H9 (cell line): ENCODE measurements around the gene GLP2R. TPM values are rescaled to one million over a fixed set of nuclear protein-coding genes. Genes with fewer than 3 reads are reported as not detected.

ENCODE experiments used
- DNase-seq: peaks from one replicate; pipeline ENCODE4 v3.0.0-alpha.2; 2017
- H2AFZ ChIP-seq: one replicate; pipeline ENCODE4 v1.6.1; 2013; ENCODE audit warnings: mild to moderate bottlenecking, low read length, control low read depth, moderate library complexity
- H2AK5ac ChIP-seq: 2 replicates; pipeline ENCODE4 v1.6.1; 2013; ENCODE audit warnings: low read length, control low read depth, mixed read lengths; ENCODE audit not compliant: insufficient read length
- H2BK120ac ChIP-seq: one replicate; pipeline ENCODE4 v1.6.1; 2013; ENCODE audit warnings: low read depth, mild to moderate bottlenecking, low read length, control low read depth, inconsistent platforms; ENCODE audit not compliant: poor library complexity, severe bottlenecking
- H2BK12ac ChIP-seq: 2 replicates; pipeline ENCODE4 v1.6.1; 2013; ENCODE audit warnings: low read length, control low read depth, mixed read lengths, low read depth; ENCODE audit not compliant: insufficient read length
- H2BK15ac ChIP-seq: 2 replicates; pipeline ENCODE4 v1.6.1; 2013; ENCODE audit warnings: low read depth, low read length, control low read depth
- H2BK20ac ChIP-seq: one replicate; pipeline ENCODE4 v1.6.1; 2013; ENCODE audit warnings: low read depth, mild to moderate bottlenecking, low read length, control low read depth, inconsistent platforms; ENCODE audit not compliant: poor library complexity, severe bottlenecking
- H2BK5ac ChIP-seq: 2 replicates; pipeline ENCODE4 v1.6.1; 2013; ENCODE audit warnings: low read length, control low read depth, mixed read lengths; ENCODE audit not compliant: insufficient read length
- H3K14ac ChIP-seq: 2 replicates; pipeline ENCODE4 v1.6.1; 2013; ENCODE audit warnings: low read length, control low read depth; ENCODE audit not compliant: insufficient read depth
- H3K18ac ChIP-seq: 2 replicates; pipeline ENCODE4 v1.6.1; 2013; ENCODE audit warnings: low read depth, mild to moderate bottlenecking, mixed read lengths, low read length, control low read depth; ENCODE audit not compliant: insufficient read length
- H3K23ac ChIP-seq: 2 replicates; pipeline ENCODE4 v1.6.1; 2013; ENCODE audit warnings: low read length, control low read depth, mixed read lengths, low read depth; ENCODE audit not compliant: insufficient read length
- H3K23me2 ChIP-seq: 2 replicates; pipeline ENCODE4 v1.6.1; 2013; ENCODE audit warnings: low read depth, mild to moderate bottlenecking, mixed read lengths, low read length, control low read depth; ENCODE audit not compliant: insufficient read length, poor library complexity, severe bottlenecking
- H3K27ac ChIP-seq: 2 replicates; pipeline ENCODE4 v1.5.1; 2013; ENCODE audit warnings: low read length, control low read depth, mixed read lengths, low read depth; ENCODE audit not compliant: insufficient read length
- H3K27me3 ChIP-seq: 2 replicates; pipeline ENCODE4 v1.6.1; 2013; ENCODE audit warnings: low read length, control low read depth, inconsistent platforms; ENCODE audit not compliant: insufficient read depth
- H3K4ac ChIP-seq: 2 replicates; pipeline ENCODE4 v1.6.1; 2013; ENCODE audit warnings: low read depth, mild to moderate bottlenecking, control low read depth, inconsistent platforms, low read length, moderate library complexity
- H3K4me1 ChIP-seq: 2 replicates; pipeline ENCODE4 v1.6.1; 2013; ENCODE audit warnings: low read length, control low read depth, inconsistent platforms; ENCODE audit not compliant: insufficient read depth
- H3K4me2 ChIP-seq: 2 replicates; pipeline ENCODE4 v1.6.1; 2013; ENCODE audit warnings: low read length, control low read depth, mixed read lengths; ENCODE audit not compliant: insufficient read length, insufficient read depth
- H3K56ac ChIP-seq: 2 replicates; pipeline ENCODE4 v1.6.1; 2013; ENCODE audit warnings: low read depth, mild to moderate bottlenecking, mixed read lengths, low read length, control low read depth; ENCODE audit not compliant: insufficient read length
- H3K79me1 ChIP-seq: 2 replicates; pipeline ENCODE4 v1.6.1; 2013; ENCODE audit warnings: low read depth, mild to moderate bottlenecking, moderate library complexity, low read length, control low read depth, inconsistent platforms; ENCODE audit not compliant: insufficient read depth, poor library complexity, severe bottlenecking
- H3K79me2 ChIP-seq: 2 replicates; pipeline ENCODE4 v1.6.1; 2013; ENCODE audit warnings: low read length, control low read depth, inconsistent platforms; ENCODE audit not compliant: insufficient read depth
- H3K9ac ChIP-seq: 2 replicates; pipeline ENCODE4 v1.6.1; 2013; ENCODE audit warnings: low read length, control low read depth, mixed read lengths; ENCODE audit not compliant: insufficient read length; ENCODE audit errors: extremely low read depth
- H3K9me3 ChIP-seq: one replicate; pipeline ENCODE4 v1.6.1; 2013; ENCODE audit warnings: low read depth, low read length, inconsistent platforms; ENCODE audit not compliant: control insufficient read depth
- H3T11ph ChIP-seq: one replicate; pipeline ENCODE4 v1.6.1; 2013; ENCODE audit warnings: mild to moderate bottlenecking, low read length, control low read depth, inconsistent platforms
- H4K20me1 ChIP-seq: one replicate; pipeline ENCODE4 v1.6.1; 2013; ENCODE audit not compliant: control insufficient read depth, insufficient read length, insufficient read depth
- H4K5ac ChIP-seq: 2 replicates; pipeline ENCODE4 v1.6.1; 2013; ENCODE audit warnings: low read depth, mild to moderate bottlenecking, mixed read lengths, low read length, control low read depth; ENCODE audit not compliant: insufficient read length
- H4K8ac ChIP-seq: replicated peaks from 2 replicates; pipeline ENCODE4 v1.6.1; 2013; ENCODE audit warnings: low read length, control low read depth, mixed read lengths, low read depth; ENCODE audit not compliant: insufficient read length
- H4K91ac ChIP-seq: 2 replicates; pipeline ENCODE4 v1.6.1; 2013; ENCODE audit warnings: low read depth, mild to moderate bottlenecking, moderate library complexity, mixed read lengths, low read length, control low read depth; ENCODE audit not compliant: insufficient read length
- H3K27ac Mint-ChIP-seq, 3 experiments: 2 replicates in 2 of 3; 3 replicates in 1 of 3; pipeline ENCODE4 v1.8.0; 2020 to 2021; ENCODE audit warnings: mixed read lengths in 3 of 3, mild to moderate bottlenecking in 1 of 3, moderate library complexity in 1 of 3
- H3K27me3 Mint-ChIP-seq: 2 replicates; pipeline ENCODE4 v1.8.0; 2021; ENCODE audit warnings: low read depth, mild to moderate bottlenecking, moderate library complexity, mixed read lengths
- H3K36me3 Mint-ChIP-seq, 3 experiments: 2 replicates in 2 of 3; 3 replicates in 1 of 3; pipeline ENCODE4 v1.8.0; 2020 to 2021; ENCODE audit warnings: low read depth in 3 of 3, mixed read lengths in 3 of 3; ENCODE audit not compliant: insufficient read depth in 1 of 3
- H3K4me1 Mint-ChIP-seq, 2 experiments: 2 replicates each; pipeline ENCODE4 v1.8.0; 2020; ENCODE audit warnings: mixed read lengths in 2 of 2
- H3K4me3 Mint-ChIP-seq, 2 experiments: 2 replicates in 1 of 2; 3 replicates in 1 of 2; pipeline ENCODE4 v1.8.0; 2020 to 2021; ENCODE audit warnings: mild to moderate bottlenecking in 2 of 2, mixed read lengths in 2 of 2, moderate library complexity in 1 of 2
- H3K9me3 Mint-ChIP-seq, 2 experiments: 2 replicates in 1 of 2; 3 replicates in 1 of 2; pipeline ENCODE4 v1.8.0; 2020; ENCODE audit warnings: mild to moderate bottlenecking in 2 of 2, mixed read lengths in 2 of 2, moderate library complexity in 1 of 2
- CTCF ChIP-seq: fragments of 200-600 bp; sonication (generic); conservative IDR thresholded peaks from 3 replicates; pipeline ENCODE4 v1.8.0; 2021; ENCODE audit warnings: antibody characterized with exemption, mild to moderate bottlenecking
- WGBS: extraction: QIAGEN DNeasy Blood & Tissue Kit; methylation state at CpG from one replicate; pipeline ENCODE4 v1.1.7; 2013; ENCODE audit warnings: missing lambda C conversion rate, low lambda C conversion rate, mixed read lengths; ENCODE audit not compliant: insufficient read length; ENCODE audit errors: extremely low coverage; 5-methylcytosine and 5-hydroxymethylcytosine counted together
- total RNA-seq: library from RNA; stranded (reverse); gene quantifications from 2 replicates; pipeline ENCODE4 v1.2.1, GENCODE V29; 2021

The GLP2R gene
- total RNA-seq, 1 experiment from 2014 or later = not detected

GRCh38 chr17:9820448-9820847, 5.3 kb upstream of the GLP2R start:
- Histone ChIP-seq H2BK5ac (no peak overlapping the region), H3K14ac (no peak overlapping the region), H3K9me3 (no peaks in the 10 kb centered on the region), H4K8ac (no peak overlapping the region), H3K27ac (no peak overlapping the region), H3K9ac (no peak overlapping the region), H4K91ac (no peak overlapping the region), H3K23ac (no peak overlapping the region), H3K18ac (no peak overlapping the region), H3K4ac (no peak overlapping the region), H3K4me1 (peaks cover 3% of the 10 kb centered on the region; the same call in 1 of the 2 replicates), H3T11ph (no peak overlapping the region), H2BK20ac (no peak overlapping the region), H2BK12ac (no peak overlapping the region), H3K56ac (no peak overlapping the region), H2BK15ac (no peak overlapping the region), H3K23me2 (no peaks in the 10 kb centered on the region), H4K5ac (no peak overlapping the region), H2BK120ac (no peak overlapping the region), H3K79me1 (no peaks in the 10 kb centered on the region), H3K4me2 (no peak overlapping the region), H3K79me2 (no peaks in the 10 kb centered on the region), H3K27me3 (no peaks in the 10 kb centered on the region), H4K20me1 (no peaks in the 10 kb centered on the region), H2AFZ (no peak overlapping the region), H2AK5ac (no peak overlapping the region)
- Mint-ChIP-seq H3K9me3 (peaks cover 2 to 3% of the 10 kb centered on the region in 2 experiments; a peak in 3 of 5 replicates), H3K4me1 (peaks cover 4 to 6% of the 10 kb centered on the region in 2 experiments; a peak in 3 of 4 replicates), H3K27me3 (no peaks in the 10 kb centered on the region), H3K27ac (no peak overlapping the region), H3K4me3 (no peak overlapping the region), H3K36me3 (no peaks in the 10 kb centered on the region)
- no CpG with 5 or more reads among the region's 3 CpGs for WGBS
- TF ChIP-seq CTCF = no peak
- DNase-seq = no peak
